Neural cell (in vitro differentiated cells): ENCODE measurements around the gene BLTP1. TPM values are rescaled to one million over a fixed set of nuclear protein-coding genes. Genes with fewer than 3 reads are reported as not detected.

Experiments used
- H2AFZ ChIP-seq: fragments of 200-600, 300-800 bp; sonication (generic), shearing (Covaris generic); 2 replicates; pipeline ENCODE4 v1.6.0; 2014; ENCODE audit warnings: low read depth, mild to moderate bottlenecking, antibody characterized with exemption, low read length, moderate library complexity
- H3F3A ChIP-seq: fragments of 200-600 bp; shearing (Covaris generic); 2 replicates; pipeline ENCODE4 v1.6.1; 2016; ENCODE audit warnings: mild to moderate bottlenecking, moderate library complexity, mixed read lengths, antibody characterized with exemption, low read length; ENCODE audit not compliant: insufficient read depth, poor library complexity, severe bottlenecking
- H3K27ac ChIP-seq: fragments of 200-600, 300-800 bp; sonication (generic), shearing (Covaris generic); 2 replicates; pipeline ENCODE4 v1.5.1; 2014; ENCODE audit warnings: mild to moderate bottlenecking, low read length, moderate library complexity
- H3K27me3 ChIP-seq: fragments of 300-800, 200-600 bp; sonication (generic), shearing (Covaris generic); 2 replicates; pipeline ENCODE4 v1.6.0; 2014; ENCODE audit warnings: mild to moderate bottlenecking, low read depth, low read length, moderate library complexity; ENCODE audit not compliant: insufficient read depth
- H3K36me3 ChIP-seq: fragments of 300-800, 200-600 bp; sonication (generic), shearing (Covaris generic); 2 replicates; pipeline ENCODE4 v1.5.1; 2014; ENCODE audit warnings: mild to moderate bottlenecking, antibody characterized with exemption, low read length, moderate library complexity; ENCODE audit not compliant: insufficient read depth
- H3K4me2 ChIP-seq: fragments of 300-800, 200-600 bp; sonication (generic), shearing (Covaris generic); 2 replicates; pipeline ENCODE4 v1.6.0; 2014; ENCODE audit warnings: mild to moderate bottlenecking, low read length
- H3K4me3 ChIP-seq: fragments of 300-800, 200-600 bp; sonication (generic), shearing (Covaris generic); 2 replicates; pipeline ENCODE4 v1.5.1; 2014; ENCODE audit warnings: mild to moderate bottlenecking, low read length, moderate library complexity
- H3K79me2 ChIP-seq: fragments of 200-600 bp; shearing (Covaris generic); replicated peaks from 2 replicates; pipeline ENCODE4 v1.6.0; 2014; ENCODE audit warnings: mild to moderate bottlenecking, low read length, moderate library complexity; ENCODE audit not compliant: insufficient read depth
- H3K9ac ChIP-seq: fragments of 300-800, 200-600 bp; sonication (generic), shearing (Covaris generic); 2 replicates; pipeline ENCODE4 v1.6.1; 2016; ENCODE audit warnings: mild to moderate bottlenecking, low read length, mixed read lengths
- H3K9me2 ChIP-seq: fragments of 200-600 bp; shearing (Covaris generic); 2 replicates; pipeline ENCODE4 v1.6.1; 2016; ENCODE audit warnings: mild to moderate bottlenecking, low read length, mixed read lengths; ENCODE audit not compliant: insufficient read depth
- H3K9me3 ChIP-seq: fragments of 200-600, 300-800 bp; sonication (generic), shearing (Covaris generic); 2 replicates; pipeline ENCODE4 v1.6.1; 2016; ENCODE audit warnings: mild to moderate bottlenecking, mixed run types, low read length, moderate library complexity, mixed read lengths
- H4K20me1 ChIP-seq: fragments of 200-600 bp; shearing (Covaris generic); 2 replicates; pipeline ENCODE4 v1.6.1; 2016; ENCODE audit warnings: mild to moderate bottlenecking, mixed run types; ENCODE audit not compliant: insufficient read depth
- CTCF ChIP-seq: fragments of 450-650 bp; IDR thresholded peaks from 2 replicates; pipeline ENCODE4 v1.5.1; 2014; ENCODE audit warnings: antibody characterized with exemption, mild to moderate bottlenecking, moderate library complexity; ENCODE audit not compliant: poor library complexity, severe bottlenecking
- EP300 ChIP-seq: fragments of 450-650 bp; conservative IDR thresholded peaks from 2 replicates; pipeline ENCODE4 v1.6.1; 2014; ENCODE audit warnings: antibody characterized with exemption, mild to moderate bottlenecking, moderate library complexity; ENCODE audit not compliant: poor library complexity, severe bottlenecking
- EZH2 ChIP-seq: fragments of 200-600, 300-800 bp; shearing (Covaris generic), sonication (generic); IDR thresholded peaks from 2 replicates; pipeline ENCODE4 v1.6.1; 2014; ENCODE audit warnings: antibody characterized with exemption, low read length, borderline replicate concordance, mild to moderate bottlenecking; ENCODE audit not compliant: insufficient read depth, poor library complexity, severe bottlenecking
- MXI1 ChIP-seq: fragments of 450-650 bp; conservative IDR thresholded peaks from 2 replicates; pipeline ENCODE4 v1.6.1; 2014; ENCODE audit warnings: antibody characterized with exemption, mild to moderate bottlenecking; ENCODE audit not compliant: poor library complexity, severe bottlenecking
- POLR2AphosphoS5 ChIP-seq: IDR thresholded peaks from 2 replicates; pipeline ENCODE4 v1.6.1; 2012
- RAD21 ChIP-seq: fragments of 450-650 bp; conservative IDR thresholded peaks from 2 replicates; pipeline ENCODE4 v1.6.1; 2014; ENCODE audit warnings: antibody characterized with exemption, mild to moderate bottlenecking, moderate library complexity
- SMC3 ChIP-seq: fragments of 450-650 bp; conservative IDR thresholded peaks from 2 replicates; pipeline ENCODE4 v1.6.1; 2014; ENCODE audit warnings: antibody characterized with exemption, mild to moderate bottlenecking, moderate library complexity; ENCODE audit not compliant: poor library complexity
- TAF1 ChIP-seq: IDR thresholded peaks from 2 replicates; pipeline ENCODE4 v1.6.1; 2012; ENCODE audit warnings: low read depth
- polyA plus RNA-seq: library from polyadenylated mRNA; depleted of rRNA; stranded (reverse); fragments of >200 nt; gene quantifications from 2 replicates; pipeline ENCODE4 v1.2.3, GENCODE V29; 2014
- TF ChIP-seq, protein P1 (sequence below): IDR thresholded peaks from 2 replicates; pipeline ENCODE4 v1.6.1; 2012; ENCODE audit warnings: borderline replicate concordance

Gene BLTP1
- polyA plus RNA-seq, 1 donor from 2014 or later: 126 TPM

- H3K9me3 ChIP-seq: no peaks in the 10 kb centered on the region
- no peak for TF ChIP-seq RAD21
- TF ChIP-seq, protein P1, sequence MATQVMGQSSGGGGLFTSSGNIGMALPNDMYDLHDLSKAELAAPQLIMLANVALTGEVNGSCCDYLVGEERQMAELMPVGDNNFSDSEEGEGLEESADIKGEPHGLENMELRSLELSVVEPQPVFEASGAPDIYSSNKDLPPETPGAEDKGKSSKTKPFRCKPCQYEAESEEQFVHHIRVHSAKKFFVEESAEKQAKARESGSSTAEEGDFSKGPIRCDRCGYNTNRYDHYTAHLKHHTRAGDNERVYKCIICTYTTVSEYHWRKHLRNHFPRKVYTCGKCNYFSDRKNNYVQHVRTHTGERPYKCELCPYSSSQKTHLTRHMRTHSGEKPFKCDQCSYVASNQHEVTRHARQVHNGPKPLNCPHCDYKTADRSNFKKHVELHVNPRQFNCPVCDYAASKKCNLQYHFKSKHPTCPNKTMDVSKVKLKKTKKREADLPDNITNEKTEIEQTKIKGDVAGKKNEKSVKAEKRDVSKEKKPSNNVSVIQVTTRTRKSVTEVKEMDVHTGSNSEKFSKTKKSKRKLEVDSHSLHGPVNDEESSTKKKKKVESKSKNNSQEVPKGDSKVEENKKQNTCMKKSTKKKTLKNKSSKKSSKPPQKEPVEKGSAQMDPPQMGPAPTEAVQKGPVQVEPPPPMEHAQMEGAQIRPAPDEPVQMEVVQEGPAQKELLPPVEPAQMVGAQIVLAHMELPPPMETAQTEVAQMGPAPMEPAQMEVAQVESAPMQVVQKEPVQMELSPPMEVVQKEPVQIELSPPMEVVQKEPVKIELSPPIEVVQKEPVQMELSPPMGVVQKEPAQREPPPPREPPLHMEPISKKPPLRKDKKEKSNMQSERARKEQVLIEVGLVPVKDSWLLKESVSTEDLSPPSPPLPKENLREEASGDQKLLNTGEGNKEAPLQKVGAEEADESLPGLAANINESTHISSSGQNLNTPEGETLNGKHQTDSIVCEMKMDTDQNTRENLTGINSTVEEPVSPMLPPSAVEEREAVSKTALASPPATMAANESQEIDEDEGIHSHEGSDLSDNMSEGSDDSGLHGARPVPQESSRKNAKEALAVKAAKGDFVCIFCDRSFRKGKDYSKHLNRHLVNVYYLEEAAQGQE: no peak
- TF ChIP-seq EP300: no peak
- no peak for TF ChIP-seq TAF1
- no peak for TF ChIP-seq SMC3
- no peak for TF ChIP-seq POLR2AphosphoS5
- no peak for TF ChIP-seq EZH2
- no peak for TF ChIP-seq CTCF
- TF ChIP-seq MXI1: no peak
- no peak overlapping the region for H3K9ac ChIP-seq
- no peak overlapping the region for H3K4me2 ChIP-seq
- H2AFZ ChIP-seq: no peak overlapping the region
- H3K27me3 ChIP-seq: no peaks in the 10 kb centered on the region
- no peaks in the 10 kb centered on the region for H4K20me1 ChIP-seq
- H3K4me3 ChIP-seq: no peak overlapping the region
- H3K79me2 ChIP-seq: no peaks in the 10 kb centered on the region
- no peaks in the 10 kb centered on the region for H3F3A ChIP-seq
- H3K27ac ChIP-seq: no peak overlapping the region
- no peaks in the 10 kb centered on the region for H3K9me2 ChIP-seq
- H3K36me3 ChIP-seq: no peaks in the 10 kb centered on the region
Measured at GRCh38 chr4:122146652-122147051, 5.5 kb upstream of the BLTP1 start.

DNA sequence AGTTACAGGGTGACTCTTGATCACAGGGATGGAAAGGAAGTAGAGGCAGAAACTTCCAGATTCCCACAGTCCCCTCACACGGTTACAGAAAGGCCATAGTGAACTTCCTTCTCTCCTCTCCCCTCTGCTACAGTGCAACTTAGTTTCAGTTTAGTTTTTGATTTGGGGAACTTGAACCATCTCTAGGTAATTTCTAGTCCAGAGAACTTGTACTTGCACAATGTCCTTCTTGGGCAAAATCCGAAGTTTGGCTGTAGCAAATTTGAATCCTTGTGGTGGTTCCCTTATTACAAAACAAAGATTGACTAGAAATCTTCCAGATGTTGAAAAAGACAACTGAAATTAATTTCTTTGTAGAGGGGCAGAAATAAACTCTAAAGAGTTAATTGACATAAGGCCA, 1.2 kb upstream of the BLTP1 start:
- Histone ChIP-seq H3K4me2 (no peak overlapping the region), H3K36me3 (no peaks in the 10 kb centered on the region), H3F3A (no peaks in the 10 kb centered on the region), H3K27ac (no peak overlapping the region), H4K20me1 (no peaks in the 10 kb centered on the region), H3K4me3 (no peak overlapping the region), H3K27me3 (no peaks in the 10 kb centered on the region), H2AFZ (peak overlapping the region; percentile 97), H3K9me2 (no peaks in the 10 kb centered on the region), H3K79me2 (peaks cover 25% of the 10 kb centered on the region), H3K9me3 (no peaks in the 10 kb centered on the region), H3K9ac (no peak overlapping the region)
- TF ChIP-seq SMC3 (no peak), POLR2AphosphoS5 (no peak), EZH2 (no peak)
- TF ChIP-seq, protein P1: no peak
